GM12864 (cell line): ENCODE measurements around the gene ENPEP.

Experiments used
- DNase-seq: peaks from one replicate; pipeline ENCODE4 v3.0.0-alpha.2; 2011; ENCODE audit warnings: low read depth
- H3K4me3 ChIP-seq: 2 replicates; pipeline ENCODE4 v1.5.1; 2011; ENCODE audit warnings: mild to moderate bottlenecking, low read depth, low read length, control low read depth
- TF ChIP-seq, protein P1 (sequence below): IDR thresholded peaks from 2 replicates; pipeline ENCODE4 v1.5.1; 2011; ENCODE audit warnings: low read depth, mild to moderate bottlenecking, moderate library complexity, low read length, control low read depth, inconsistent platforms; ENCODE audit errors: missing control alignments

The ENPEP gene

DNA sequence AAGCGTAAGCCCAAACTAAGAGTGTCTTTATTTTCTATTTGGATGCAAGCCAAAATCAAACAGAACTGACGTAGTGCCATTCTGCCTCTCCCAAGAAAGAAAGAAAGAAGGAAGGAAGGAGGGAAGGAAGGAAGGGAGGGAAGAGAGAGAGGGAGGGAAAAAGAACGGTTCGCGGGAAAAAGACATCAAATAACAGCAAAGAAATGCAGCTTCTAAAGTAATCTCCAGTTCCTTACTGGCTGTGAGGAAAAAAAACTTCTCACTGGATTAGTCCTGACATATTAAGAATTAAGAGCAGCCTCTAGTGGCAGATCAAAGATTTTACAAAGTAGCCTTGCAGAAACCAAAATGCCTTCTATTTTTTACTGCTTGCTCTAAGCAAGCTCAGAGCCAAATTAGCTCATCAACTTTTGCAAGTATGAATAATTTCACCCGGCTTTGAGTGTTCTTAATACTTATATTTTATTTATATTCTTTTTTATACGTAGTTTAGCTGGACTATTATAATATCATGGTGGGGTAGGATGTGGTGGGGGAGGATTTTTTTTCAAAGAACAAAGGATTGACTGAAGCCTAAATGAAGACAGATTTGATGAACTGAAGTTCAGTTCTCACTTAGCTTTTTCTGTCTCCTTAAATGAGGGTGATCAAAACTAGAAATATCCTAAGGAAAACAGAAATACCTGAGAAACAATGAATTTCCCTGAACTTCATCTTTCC is 110.3 kb downstream of the ENPEP start:
- TF ChIP-seq, protein P1, sequence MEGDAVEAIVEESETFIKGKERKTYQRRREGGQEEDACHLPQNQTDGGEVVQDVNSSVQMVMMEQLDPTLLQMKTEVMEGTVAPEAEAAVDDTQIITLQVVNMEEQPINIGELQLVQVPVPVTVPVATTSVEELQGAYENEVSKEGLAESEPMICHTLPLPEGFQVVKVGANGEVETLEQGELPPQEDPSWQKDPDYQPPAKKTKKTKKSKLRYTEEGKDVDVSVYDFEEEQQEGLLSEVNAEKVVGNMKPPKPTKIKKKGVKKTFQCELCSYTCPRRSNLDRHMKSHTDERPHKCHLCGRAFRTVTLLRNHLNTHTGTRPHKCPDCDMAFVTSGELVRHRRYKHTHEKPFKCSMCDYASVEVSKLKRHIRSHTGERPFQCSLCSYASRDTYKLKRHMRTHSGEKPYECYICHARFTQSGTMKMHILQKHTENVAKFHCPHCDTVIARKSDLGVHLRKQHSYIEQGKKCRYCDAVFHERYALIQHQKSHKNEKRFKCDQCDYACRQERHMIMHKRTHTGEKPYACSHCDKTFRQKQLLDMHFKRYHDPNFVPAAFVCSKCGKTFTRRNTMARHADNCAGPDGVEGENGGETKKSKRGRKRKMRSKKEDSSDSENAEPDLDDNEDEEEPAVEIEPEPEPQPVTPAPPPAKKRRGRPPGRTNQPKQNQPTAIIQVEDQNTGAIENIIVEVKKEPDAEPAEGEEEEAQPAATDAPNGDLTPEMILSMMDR, result peak; percentile 42
- DNase-seq, result no peak
- H3K4me3 ChIP-seq, result no peak overlapping the region

DNA sequence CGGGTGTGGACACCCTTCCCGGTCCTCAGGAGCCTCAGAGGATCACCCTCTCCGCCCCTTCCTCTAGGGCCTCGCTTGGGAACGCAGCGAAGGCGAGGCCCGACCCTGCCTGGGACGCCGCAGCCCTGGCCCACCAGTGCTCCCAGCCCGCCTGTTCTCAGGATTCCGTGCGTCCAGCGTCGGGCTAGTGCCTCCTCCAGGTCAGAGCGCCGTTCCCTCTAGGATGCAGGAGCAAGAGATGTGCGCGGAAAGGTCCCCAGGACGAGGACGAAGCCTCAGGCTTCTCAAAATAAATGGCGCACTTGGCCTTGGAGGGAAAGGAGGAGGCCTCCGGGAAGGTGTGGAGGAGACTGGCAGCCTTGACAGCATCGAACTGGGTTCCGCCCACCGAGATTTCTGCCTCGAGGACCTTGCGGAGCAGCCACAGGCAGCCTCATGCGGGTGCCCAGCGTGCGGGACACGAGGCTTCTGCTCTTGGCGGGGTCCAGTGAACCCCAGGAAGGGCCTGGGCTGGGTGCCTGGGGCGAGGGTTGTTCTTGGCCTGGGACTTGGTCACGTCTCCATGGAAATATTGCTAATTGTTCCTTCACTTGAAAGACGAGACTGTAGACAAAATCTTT is 111.8 kb downstream of the ENPEP start:
- DNase-seq, result no peak
- TF ChIP-seq, protein P1, result no peak
- no peak overlapping the region for H3K4me3 ChIP-seq

DNA sequence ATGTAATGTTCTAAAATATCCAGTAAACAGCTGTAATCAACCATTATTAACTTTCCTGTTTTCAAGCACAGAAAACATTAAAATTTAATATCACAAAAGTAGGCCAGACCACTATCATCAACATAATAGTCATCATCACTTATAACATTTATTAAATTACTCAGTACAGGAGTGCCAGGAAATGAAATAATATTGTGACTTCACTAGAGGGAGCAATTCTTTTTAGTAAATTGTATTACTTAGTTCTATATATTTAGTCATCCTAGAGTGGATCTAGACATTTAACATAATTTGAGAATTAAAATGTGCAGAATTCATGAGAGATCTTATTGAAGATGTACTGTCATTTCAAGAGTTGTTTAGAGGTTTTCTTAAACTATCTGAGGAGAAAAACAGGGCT is 113.3 kb downstream of the ENPEP start:
- DNase-seq, result no peak
- no peak overlapping the region for H3K4me3 ChIP-seq
- TF ChIP-seq, protein P1, result no peak

DNA sequence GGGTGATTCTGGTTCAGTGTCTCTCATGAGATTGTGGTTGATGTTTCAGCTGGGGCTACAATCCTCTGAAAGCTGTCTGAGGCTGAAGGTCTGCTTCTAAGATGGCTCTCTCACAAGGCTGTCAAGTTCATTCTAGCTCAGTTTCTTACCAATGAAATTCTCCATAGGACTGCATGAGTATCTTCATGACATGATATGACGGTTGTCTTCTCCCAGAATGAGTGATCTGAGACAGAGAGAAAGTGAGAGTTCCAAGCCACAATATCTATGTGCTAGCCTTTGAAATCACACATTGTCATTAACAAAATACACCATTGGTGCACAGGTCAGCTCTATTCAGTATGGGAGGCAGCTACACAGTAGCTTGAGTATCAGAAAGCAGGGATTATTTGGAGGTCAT is 119.6 kb downstream of the ENPEP start:
- H3K4me3 ChIP-seq, result no peak overlapping the region
- TF ChIP-seq, protein P1, result no peak
- DNase-seq, result no peak

DNA sequence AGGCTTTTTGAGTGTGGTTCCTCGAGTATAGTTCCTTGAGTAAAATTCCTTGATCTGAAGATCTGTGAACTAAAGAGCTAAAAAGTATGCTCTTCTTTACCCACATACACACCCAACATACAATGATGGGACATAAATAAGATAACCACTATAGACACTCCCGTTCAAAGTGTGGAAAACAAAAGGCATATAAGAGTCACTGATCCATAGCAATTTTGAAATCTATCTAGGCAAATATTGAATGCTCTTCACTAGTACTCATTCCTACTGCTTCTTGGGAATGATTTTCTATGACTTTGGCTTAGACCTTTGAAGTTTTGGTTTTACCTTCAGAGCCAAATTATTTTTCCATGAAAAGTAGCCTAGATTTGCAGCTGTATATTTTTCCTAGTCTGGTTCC is 120.5 kb downstream of the ENPEP start:
- TF ChIP-seq, protein P1, result no peak
- DNase-seq, result no peak
- H3K4me3 ChIP-seq, result no peak overlapping the region

DNA sequence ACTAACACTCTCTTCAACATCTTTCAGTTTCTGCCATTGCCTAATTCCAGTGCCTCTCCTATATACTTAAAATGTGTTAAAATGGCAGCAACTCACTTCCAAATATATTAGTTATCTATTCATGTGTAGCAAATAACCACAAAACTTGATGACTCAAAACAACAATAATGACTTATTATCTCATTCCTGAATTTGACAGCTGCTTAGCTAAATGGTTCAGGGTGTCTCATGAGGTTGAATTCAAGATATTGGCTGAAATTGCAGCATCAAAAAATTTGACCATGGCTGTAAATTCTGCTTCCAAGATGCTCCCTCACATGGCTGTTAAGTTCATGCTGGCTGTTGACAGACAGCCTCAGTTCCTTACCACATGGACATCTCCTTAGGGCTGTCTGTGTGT is 121.6 kb downstream of the ENPEP start:
- TF ChIP-seq, protein P1, result no peak
- no peak overlapping the region for H3K4me3 ChIP-seq
- no peak for DNase-seq

DNA sequence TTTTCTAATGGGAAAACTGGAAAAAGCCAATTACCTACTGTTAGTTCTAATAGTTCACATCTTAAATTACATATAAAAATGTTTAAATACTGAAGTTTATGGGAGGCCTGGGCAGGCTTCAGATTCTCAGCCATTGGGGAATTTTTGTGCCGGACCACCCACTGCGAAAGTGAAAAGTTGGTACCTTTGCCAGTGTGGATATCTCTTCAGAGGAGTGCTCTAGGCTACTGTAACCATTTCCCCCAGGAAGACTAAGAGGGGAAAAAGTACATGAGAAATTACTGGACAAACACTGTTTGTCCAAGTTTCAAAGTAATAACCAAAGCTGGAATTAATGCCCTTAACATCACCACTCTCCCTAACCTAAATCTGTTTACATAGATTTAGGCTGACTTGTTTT is 126.1 kb downstream of the ENPEP start:
- TF ChIP-seq, protein P1, result no peak
- H3K4me3 ChIP-seq, result no peak overlapping the region
- no peak for DNase-seq
